Middle frontal gyrus (tissue), 1 donor: Measurements from ENCODE around the gene GRID1.
A peak's percentile ranks its signal among the peaks of the same experiment; 100 is the strongest.

Experiments
- DNase-seq: peaks from one replicate; pipeline ENCODE4 v3.0.0-alpha.2; 2015; ENCODE audit warnings: low spot score; ENCODE audit errors: extremely low spot score

GRID1 gene

GRCh38 chr10:86370006-86370585 lies 3.5 kb upstream of the GRID1 start:
- DNase-seq, result no peak

GRCh38 chr10:86368987-86369386 lies 2.4 kb upstream of the GRID1 start:
- DNase-seq, result no peak

DNA sequence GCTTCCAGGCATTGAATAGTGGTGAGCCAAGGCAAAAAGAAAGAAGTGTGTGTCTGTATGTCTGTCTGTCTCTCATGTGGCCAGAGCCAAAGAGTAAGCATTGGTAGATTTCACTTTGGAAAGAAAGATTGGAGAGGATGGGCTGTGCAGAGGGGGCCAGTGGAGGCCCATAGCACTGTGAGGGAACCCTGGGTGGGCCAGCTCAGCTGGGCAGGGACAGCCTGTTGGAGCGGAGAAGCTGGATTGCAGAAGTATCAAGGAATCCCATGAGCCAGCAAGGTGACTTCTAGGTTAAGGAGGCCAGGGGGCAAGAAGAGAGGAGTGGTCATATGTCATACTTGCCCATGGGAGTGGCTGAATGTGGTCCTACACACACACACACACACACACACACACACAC lies 1.5 kb upstream of the GRID1 start:
- no peak for DNase-seq

DNA sequence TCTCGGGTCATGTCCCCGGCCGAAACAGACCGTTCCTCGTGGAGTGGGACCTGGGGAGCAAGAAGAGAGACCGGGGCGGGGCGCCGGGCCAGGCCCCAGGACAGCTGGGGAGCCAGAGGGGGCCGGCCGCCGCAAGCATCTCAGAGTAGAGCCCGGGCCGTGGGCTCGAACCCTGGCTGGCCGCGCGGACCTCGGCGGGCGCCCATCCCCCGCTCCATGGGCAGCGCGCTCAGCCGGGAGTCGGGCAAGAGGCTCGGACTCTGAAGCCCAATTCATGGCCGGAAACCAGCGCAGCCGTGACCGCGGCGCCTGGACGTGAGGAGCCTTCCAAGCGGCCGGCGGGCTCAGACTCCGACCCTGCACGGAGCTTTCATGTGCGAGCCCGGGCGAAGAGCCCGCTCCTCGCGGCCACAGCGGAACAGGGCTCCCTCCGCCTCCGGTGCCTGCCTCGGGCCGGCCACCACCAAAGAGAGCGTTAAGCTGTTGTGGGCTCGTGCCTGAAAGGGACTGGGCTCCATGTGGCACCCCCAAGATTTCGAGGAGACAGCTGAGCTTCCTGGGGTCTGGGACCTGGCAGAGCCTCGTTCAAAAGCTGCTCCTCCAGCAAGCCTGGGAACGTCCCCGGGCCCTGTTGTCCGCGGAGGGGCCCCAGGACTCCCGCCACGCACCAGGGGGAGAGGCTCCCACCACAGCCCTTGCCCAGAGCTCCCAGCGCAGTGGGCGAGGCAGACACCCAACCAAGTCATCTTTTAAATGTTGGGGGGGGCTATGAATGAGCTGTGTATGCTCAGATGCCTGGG lies 757 bp upstream of the GRID1 start:
- DNase-seq, result peak; percentile 29

DNA sequence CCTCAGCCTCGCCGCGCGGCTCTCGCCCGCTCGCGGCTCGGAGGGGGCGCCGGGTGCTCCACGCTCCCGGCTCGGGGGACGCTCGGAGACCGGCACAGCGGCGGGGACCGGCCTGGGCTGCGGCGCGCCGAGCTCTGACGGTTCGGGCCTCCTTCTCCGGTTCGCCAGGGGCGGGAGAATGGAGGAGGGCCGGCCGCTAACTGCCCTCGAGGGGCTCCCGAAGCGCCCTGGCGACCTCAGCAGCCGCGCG lies 232 bp upstream of the GRID1 start:
- DNase-seq, result no peak

DNA sequence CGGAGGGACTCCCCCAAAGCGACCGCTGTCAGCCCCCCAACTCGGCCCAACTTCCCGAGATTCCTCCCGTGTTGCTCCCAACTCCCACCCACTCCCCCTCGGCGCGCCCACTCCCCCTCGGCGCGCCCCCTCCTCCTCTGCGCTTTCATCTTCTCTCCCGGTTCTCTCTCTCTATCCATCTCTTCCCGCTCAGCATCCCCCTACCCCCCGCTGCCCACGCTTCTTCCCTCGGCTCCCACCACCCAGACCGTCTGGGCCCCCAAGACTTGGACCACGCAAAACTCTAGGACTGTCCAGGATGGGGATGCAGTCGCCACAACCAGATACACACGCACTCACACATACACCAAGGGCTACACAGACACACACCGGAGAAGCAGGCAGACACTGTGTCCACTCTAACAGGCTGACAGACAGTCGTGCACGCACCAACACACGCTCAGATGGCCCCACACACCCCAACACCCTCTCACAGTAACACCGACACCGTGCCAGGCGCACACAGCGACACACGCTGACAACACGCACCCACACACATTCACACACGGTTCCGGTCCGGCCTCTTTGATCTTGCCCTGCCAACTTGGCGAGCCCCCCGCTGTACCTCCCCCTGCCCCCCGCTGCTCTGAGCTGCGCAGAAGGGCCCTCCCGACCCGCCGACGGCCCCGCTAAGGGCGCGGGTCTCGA lies 1.1 kb downstream of the GRID1 start:
- no peak for DNase-seq

- no peak for DNase-seq
These were observed 1.9 kb downstream of the GRID1 start for GRCh38 chr10:86364491-86365345.

- DNase-seq, result no peak
These were observed 2.6 kb downstream of the GRID1 start for GRCh38 chr10:86363833-86364490.

GRCh38 chr10:86363184-86363832 lies 3.3 kb downstream of the GRID1 start:
- DNase-seq, result peak; percentile 60

DNA sequence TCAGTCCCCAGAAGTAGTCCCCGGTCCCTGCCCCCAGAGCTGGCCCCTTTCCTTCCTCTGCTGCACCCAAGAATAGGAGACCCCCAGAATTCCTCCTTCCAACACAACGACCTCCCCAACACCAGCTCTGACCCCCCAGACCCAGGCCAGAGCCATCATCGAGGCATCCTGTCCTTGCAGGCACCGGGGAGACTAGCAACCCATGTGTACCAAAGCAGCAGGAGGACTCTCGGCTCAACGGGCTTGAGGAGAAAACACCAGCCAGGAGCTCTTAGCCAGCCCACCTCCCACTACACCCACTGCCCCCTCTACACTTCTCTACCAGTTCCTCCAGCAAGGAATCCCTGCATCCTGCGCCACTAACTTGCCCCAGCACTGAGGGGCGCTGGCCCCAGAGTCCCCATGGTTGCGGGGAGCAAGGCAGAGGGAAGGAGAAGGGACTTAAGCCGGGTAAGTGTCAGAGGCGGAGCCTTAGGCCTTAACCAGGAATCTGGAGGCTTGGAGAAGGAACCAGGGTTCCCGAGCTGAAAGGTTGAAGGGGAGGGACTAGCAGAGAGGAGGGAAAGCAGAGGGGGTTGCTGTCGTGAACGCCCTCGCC lies 3.9 kb downstream of the GRID1 start:
- no peak for DNase-seq

GRCh38 chr10:86362129-86362527 lies 4.5 kb downstream of the GRID1 start:
- no peak for DNase-seq

GRCh38 chr10:86361156-86362128 lies 5.2 kb downstream of the GRID1 start:
- DNase-seq, result no peak

GRCh38 chr10:86360657-86361056 lies 5.9 kb downstream of the GRID1 start:
- no peak for DNase-seq

DNA sequence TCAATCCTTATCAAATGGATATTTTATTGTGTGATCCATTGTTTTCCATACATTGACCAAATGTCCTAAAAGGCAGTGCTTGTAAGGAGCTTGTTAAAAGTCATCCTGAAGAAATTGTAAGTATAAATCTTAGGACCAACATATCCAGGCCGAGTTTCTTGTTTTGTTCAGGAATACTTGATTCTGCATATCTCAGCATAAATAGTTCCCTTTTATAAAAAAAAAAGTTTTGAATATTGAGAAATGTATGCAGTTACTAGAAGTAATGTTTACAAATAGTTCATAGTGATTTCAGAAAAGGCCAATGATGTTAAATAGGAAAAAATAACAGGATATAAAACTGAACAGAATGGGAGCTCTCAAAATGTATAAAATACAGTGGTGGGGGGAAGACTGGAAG lies 6.6 kb downstream of the GRID1 start:
- no peak for DNase-seq

GRCh38 chr10:86359111-86359510 lies 7.5 kb downstream of the GRID1 start:
- no peak for DNase-seq

DNA sequence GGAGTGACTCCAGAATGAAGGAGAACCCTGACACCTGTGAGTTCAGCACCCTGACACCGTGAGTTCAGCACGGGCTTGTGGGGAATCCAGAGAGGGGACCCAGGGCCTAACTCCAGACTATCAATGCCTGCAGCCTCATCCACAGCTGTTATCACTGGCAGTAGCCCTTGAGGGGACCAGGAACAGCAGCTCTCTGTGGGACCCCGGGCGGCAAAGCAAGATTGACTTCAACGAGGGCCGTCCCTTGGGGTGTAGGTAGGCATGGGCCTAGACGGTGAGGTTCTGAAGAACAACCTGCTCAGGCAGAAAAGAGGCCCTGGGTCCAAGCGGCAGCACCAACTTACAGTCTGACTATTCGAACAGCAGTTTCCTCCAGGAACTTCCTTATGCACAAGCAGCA lies 8.9 kb downstream of the GRID1 start:
- no peak for DNase-seq

- no peak for DNase-seq
These were observed 9.6 kb downstream of the GRID1 start for GRCh38 chr10:86357041-86357440.

GRCh38 chr10:86356296-86356695 lies 10.3 kb downstream of the GRID1 start:
- DNase-seq, result no peak

- DNase-seq, result peak; percentile 84
These were observed 11.0 kb downstream of the GRID1 start for GRCh38 chr10:86355571-86356038.
